ENCODE results near the gene UBE2J1. TPM values are rescaled to one million over a fixed set of nuclear protein-coding genes. Genes with fewer than 3 reads are reported as not detected.

The UBE2J1 gene
- total RNA-seq, 1 donor from 2014 or later = 34.1 TPM

GRCh38 chr6:89393659-89394058, 41.1 kb upstream of the UBE2J1 start:
- H3K27ac Mint-ChIP-seq (ENCODE audit: unreplicated experiment) = no peak overlapping the region
- H3K4me1 Mint-ChIP-seq = no peaks in the 10 kb centered on the region
- no peak for DNase-seq (ENCODE audit: low read depth, low spot score)
- H3K27me3 Mint-ChIP-seq (ENCODE audit: low read depth) = no peaks in the 10 kb centered on the region
- no peak overlapping the region for H3K4me3 Mint-ChIP-seq
- peaks cover 2% of the 10 kb centered on the region for H3K9me3 Mint-ChIP-seq
- TF ChIP-seq CTCF (conservative IDR thresholded peaks at IDR 0.05) = no peak
- no peaks in the 10 kb centered on the region for H3K36me3 Mint-ChIP-seq (ENCODE audit: low read depth)

DNA sequence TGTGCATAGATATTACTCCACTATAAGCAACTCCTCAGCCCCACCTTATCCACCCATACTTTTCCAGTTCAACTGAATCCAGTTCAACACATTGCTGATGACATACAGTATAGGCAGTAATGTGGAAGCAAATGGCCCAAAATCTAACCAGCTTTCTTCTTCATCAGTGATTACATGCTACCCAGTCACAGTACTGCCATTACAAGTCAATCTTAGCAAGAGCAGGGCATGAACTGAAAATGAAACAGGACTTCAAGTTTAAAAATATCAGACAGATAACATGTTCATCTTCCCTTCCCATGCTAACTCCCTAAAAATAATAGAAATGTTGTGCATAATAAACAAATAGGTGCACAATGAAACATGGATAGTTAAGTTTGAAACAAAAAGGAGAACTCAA, 40.3 kb upstream of the UBE2J1 start:
- Mint-ChIP-seq H3K27ac (ENCODE audit: unreplicated experiment) (no peak overlapping the region), H3K4me1 (no peaks in the 10 kb centered on the region), H3K4me3 (no peak overlapping the region), H3K9me3 (peaks cover 2% of the 10 kb centered on the region), H3K36me3 (ENCODE audit: low read depth) (no peaks in the 10 kb centered on the region), H3K27me3 (ENCODE audit: low read depth) (no peaks in the 10 kb centered on the region)
- no peak for DNase-seq (ENCODE audit: low read depth, low spot score)
- TF ChIP-seq CTCF (conservative IDR thresholded peaks at IDR 0.05) = no peak

DNA sequence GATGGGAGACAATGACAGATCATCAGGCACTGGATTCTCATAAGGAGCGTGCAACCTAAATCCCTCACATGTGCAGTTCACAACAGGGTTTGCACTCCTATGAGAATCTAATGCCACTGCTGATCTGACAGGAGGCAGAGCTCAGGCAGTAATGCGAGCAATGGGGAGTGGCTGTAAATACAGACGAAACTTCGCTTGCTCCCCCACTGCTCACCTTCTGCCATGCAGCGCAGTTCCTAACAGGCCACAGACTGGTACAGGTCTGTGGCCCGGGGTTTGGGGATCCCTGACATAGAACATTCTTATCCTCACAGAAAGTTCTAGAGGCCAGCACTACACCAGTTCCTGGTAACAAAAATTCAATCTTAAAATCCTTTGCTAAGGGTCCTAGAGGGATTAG, 36.3 kb upstream of the UBE2J1 start:
- H3K9me3 Mint-ChIP-seq = peaks cover 2% of the 10 kb centered on the region
- H3K4me3 Mint-ChIP-seq = no peak overlapping the region
- H3K36me3 Mint-ChIP-seq (ENCODE audit: low read depth) = no peaks in the 10 kb centered on the region
- no peak overlapping the region for H3K27ac Mint-ChIP-seq (ENCODE audit: unreplicated experiment)
- no peak for DNase-seq (ENCODE audit: low read depth, low spot score)
- no peaks in the 10 kb centered on the region for H3K27me3 Mint-ChIP-seq (ENCODE audit: low read depth)
- no peak for TF ChIP-seq CTCF (conservative IDR thresholded peaks at IDR 0.05)
- no peaks in the 10 kb centered on the region for H3K4me1 Mint-ChIP-seq

DNA sequence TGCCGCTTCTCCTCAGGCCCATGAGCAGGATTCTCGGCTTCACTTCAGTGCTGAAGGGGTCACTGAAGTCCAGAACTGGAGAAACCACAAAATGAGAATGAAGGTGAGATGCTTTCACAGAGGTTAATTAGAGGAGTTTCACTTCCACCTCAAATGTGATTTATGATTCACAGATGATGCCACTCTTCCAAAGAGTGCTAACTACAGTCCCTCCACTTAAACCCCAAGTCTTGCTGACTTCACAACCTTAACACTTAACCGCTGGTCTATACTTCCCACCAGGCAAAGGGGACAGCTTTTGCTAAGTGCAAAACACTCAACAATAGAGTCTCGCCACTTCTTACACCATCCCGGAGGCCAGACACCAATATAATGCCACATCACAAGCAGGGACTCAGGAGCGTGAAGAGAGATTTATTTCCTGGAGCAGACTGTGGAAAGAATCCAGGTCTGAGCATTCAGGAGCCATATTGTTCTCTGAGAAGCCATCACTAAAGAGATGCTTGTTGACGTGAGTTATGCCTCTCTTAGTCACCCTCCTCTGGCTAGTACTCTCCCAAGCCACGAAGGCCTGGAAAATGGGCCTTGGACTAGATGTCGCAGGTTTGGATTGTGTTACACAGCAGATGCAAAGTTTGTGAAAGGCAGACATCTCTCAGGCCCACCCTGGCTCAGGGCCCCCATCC, 35.1 kb upstream of the UBE2J1 start:
- TF ChIP-seq CTCF (conservative IDR thresholded peaks at IDR 0.05) = no peak
- Mint-ChIP-seq H3K27ac (ENCODE audit: unreplicated experiment) (no peak overlapping the region), H3K4me1 (no peaks in the 10 kb centered on the region), H3K27me3 (ENCODE audit: low read depth) (no peaks in the 10 kb centered on the region), H3K4me3 (no peak overlapping the region), H3K36me3 (ENCODE audit: low read depth) (peaks cover 2% of the 10 kb centered on the region), H3K9me3 (peaks cover 2% of the 10 kb centered on the region)
- DNase-seq (ENCODE audit: low read depth, low spot score) = no peak

- no peaks in the 10 kb centered on the region for H3K27me3 Mint-ChIP-seq (ENCODE audit: low read depth)
- DNase-seq (ENCODE audit: low read depth, low spot score) = no peak
- peaks cover 2% of the 10 kb centered on the region for H3K36me3 Mint-ChIP-seq (ENCODE audit: low read depth)
- H3K4me1 Mint-ChIP-seq = no peaks in the 10 kb centered on the region
- H3K27ac Mint-ChIP-seq (ENCODE audit: unreplicated experiment) = no peak overlapping the region
- no peak for TF ChIP-seq CTCF (conservative IDR thresholded peaks at IDR 0.05)
- H3K4me3 Mint-ChIP-seq = no peak overlapping the region
- peaks cover 2% of the 10 kb centered on the region for H3K9me3 Mint-ChIP-seq
Observed at GRCh38 chr6:89386917-89387491, 34.5 kb upstream of the UBE2J1 start.
